22Rv1 (cell line): ENCODE data around the gene DMWD.

Source experiments
- CTCF ChIP-seq: fragments of 450-650 bp; IDR thresholded peaks from 2 replicates; pipeline ENCODE4 v1.5.1; 2017; ENCODE audit warnings: mild to moderate bottlenecking
- ZFX ChIP-seq: fragments of 450-650 bp; IDR thresholded peaks from 2 replicates; pipeline ENCODE4 v1.6.1; 2017; ENCODE audit warnings: antibody characterized with exemption, borderline replicate concordance

GRCh38 chr19:45766296-45766868 lies 26.3 kb downstream of the DMWD start:
- no peak for TF ChIP-seq CTCF
- TF ChIP-seq ZFX: no peak
